Measurements from ENCODE around the gene USP37.

The USP37 gene

DNA sequence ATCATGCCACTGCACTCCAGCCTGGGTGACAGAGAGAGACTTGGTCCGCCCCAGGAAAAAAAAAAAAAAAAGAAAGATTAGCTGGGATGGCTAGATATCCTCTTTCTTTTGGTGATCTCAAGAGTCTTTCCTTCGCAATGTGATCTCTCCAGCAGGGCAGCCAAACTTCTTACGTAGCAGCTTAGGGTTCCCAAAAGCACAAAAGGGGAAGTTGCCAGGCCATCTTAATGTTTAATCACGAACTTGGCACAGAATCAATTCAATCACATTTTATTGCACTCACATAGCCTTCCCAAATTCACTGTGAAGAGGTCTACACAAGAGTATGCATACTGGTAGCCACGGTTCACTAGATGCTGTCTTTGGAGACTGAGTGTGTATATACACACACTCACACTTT, 96.2 kb downstream of the USP37 start:
- DNase-seq, result no peak

DNA sequence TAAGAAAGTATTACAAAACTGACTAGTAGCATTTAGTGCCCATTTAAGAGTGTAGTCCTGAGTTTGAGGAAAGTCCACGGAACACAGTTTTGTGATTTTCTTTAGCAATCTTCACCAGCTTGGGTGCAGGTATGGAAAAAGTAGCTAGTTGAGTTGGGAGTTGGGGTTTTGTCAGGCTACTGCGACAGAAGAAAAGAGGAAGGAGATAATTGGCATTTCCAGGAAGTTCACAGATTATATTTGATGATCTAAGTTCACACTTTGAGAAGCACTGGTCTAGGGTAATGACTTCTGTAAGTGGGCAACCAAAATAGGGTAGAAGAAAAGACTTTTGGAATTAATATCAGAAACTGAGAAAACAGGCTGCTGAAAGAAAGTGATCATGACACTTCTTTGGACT, 97.1 kb downstream of the USP37 start:
- DNase-seq, result no peak

DNA sequence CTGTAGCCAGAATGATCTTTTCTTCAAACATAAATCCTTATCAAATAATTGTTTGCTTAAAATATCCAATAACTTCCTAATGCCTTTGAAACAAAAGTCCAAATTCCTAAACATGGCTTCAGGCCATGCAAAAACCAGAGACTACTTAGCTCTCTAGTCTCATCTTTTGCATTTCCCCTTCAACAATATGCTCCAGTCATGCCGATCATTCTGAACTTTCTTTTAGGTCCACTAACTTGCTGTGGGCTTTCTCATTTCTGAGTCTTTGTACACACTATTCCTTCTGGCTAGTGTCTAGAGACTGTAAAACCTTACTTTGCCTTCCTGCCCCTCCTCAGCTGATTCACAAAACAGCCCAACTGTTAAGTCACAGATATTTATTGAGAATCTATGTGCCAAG, 97.7 kb downstream of the USP37 start:
- DNase-seq, result no peak

DNA sequence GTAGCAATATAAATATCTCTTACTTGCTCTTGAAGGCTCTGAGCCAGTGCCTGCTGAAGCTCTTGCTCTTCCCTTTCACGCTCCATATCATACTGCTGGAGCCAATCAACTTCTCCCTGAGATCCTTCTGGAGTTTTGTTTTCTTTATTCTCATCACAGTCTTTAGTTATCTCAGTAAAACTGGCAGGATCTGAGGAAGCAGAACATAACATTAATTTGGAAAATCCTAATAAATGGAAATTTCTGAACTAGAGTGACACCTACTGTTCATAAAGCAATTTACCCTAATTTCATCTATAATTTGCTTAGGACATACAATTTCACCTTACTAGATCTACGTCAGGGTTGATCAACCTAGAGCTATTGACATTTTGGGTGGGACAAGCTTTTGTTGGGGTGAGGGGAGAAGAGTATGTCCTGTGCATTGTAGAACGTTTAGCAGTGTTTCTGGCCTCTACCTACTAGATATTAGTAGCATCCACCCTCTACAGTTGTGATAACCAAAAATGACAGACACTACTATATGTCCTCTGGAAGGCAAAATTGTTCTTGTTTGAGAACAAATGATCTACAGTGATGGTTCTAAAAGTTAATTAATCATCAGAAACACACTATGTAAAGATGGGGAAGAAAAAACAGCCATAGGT, 102.0 kb downstream of the USP37 start:
- DNase-seq, result no peak

DNA sequence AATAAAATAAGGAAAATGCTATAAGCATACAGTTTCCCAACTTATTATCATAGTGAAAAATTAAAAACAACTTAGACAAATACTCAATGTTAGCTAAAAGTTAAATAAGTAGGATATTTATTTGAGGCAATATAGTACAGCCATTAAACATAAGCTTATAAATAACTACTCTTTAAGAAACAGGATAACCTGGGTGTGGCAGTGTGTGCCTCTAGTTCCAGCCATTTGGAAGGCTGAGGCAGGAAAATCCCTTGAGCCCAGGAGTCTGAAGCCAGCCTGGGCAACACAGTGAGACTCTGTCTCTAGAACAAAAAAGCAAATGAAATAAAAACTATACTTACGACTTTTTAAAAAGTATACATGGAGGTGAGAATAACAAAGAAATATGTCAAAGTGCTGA, 109.6 kb downstream of the USP37 start:
- no peak for DNase-seq

DNA sequence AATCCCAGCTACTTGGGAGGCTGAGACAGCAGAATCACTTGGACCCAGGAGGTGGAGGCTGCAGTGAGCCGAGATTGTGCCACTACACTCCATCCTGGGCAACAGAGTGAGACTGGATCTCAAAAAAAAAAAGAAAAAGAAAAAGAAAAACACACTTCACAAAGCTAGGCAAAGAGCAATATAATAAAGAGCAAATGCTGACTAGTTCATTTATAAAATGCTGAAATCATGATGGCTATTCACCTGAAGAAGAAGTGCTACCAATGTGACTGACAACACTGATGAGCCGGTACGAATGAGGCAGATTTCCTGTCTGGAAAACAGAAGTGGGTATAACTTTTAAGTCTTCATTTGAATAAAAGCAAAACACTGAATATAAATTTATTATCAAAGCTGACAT, 111.3 kb downstream of the USP37 start:
- no peak for DNase-seq

DNA sequence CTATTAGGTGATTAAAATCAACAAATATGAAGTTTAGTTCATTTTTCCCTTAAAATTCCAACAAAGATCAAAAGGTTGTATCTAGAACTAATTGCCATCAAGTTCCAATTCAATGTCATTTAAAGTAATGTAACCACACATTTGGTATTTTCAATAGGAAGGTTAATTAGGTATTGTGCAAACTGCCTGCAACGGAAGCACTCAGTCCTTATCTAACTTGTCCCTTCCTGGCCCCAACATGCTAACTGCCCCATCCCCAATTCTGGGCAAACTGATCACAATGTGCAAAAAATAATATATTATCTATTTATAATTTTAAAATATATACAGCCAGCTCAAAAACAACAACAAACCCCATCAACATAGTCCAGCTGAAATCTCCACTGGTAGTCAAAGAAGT, 116.1 kb downstream of the USP37 start:
- no peak for DNase-seq

DNA sequence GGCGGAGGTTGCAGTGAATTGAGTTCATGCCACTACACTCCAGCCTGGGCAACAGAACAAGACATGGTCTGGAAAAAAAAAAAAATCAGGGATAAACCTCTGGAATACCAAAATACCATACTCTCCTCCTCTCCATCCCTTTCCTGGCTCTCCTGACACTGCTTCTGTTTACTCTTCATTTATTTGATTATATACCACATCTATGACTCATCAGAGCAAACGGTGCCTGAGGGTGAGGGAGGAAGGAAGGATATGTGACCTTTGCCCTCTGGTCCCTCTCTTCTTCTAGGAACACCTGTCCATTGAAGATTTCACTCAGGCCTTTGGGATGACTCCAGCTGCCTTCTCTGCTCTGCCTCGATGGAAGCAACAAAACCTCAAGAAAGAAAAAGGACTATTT, 119.2 kb downstream of the USP37 start:
- DNase-seq, result no peak

DNA sequence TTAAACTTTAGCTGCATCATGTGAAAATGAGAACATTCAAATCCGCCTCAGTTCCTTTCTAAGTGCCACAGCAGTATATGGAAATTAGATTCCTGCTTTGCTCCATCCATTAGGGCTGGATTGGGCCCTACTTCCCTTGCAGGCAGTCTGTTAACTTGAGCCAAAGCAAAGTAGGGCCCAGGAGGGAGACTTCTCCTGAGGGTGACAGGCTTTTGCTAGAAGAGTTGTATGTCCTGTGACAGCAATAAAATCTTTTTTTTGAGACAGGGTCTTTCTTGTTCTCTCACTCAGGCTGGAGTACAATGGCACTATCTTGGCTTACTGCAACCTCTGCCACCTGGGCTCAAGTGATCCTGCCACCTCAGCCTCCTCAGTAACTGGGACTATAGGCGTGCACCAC, 121.1 kb downstream of the USP37 start:
- no peak for DNase-seq

DNA sequence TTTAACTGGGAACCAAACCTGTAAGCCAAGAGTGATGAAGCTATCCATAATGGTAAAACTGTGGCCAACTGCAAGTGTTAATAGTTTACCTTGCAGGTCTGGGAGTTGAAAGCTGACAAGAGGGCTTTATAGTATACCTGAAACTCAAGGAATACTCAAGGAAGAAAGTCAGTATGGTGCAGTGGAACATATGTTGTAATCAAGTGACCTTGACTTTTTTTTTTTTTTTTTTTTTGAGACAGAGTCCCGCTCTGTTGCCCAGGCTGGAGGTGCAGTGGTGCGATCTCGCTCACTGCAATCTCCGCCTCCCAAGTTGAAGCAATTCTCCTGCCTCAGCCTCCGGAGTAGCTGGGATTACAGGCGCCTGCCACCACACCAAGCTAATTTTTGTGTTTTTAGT, 121.6 kb downstream of the USP37 start:
- DNase-seq, result no peak

DNA sequence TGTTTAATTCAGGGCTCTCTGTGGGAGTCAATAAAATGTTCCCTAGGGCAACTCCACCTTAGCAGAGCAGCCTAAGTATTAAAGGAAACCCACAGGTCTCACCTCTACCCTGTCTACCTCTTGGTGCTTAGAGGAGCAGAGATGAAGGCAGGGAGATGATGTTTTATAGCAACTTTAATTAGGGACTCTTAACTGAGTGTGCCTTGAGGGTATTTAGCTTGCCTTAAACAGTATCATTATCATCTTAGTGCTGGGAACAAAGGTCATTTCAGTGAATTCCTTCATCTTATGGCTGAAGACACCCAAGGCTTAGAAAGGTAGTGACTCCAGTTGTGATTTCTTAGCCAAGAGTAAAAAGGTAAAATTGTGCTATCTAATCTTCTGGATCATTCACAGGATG, 122.5 kb downstream of the USP37 start:
- DNase-seq, result no peak

DNA sequence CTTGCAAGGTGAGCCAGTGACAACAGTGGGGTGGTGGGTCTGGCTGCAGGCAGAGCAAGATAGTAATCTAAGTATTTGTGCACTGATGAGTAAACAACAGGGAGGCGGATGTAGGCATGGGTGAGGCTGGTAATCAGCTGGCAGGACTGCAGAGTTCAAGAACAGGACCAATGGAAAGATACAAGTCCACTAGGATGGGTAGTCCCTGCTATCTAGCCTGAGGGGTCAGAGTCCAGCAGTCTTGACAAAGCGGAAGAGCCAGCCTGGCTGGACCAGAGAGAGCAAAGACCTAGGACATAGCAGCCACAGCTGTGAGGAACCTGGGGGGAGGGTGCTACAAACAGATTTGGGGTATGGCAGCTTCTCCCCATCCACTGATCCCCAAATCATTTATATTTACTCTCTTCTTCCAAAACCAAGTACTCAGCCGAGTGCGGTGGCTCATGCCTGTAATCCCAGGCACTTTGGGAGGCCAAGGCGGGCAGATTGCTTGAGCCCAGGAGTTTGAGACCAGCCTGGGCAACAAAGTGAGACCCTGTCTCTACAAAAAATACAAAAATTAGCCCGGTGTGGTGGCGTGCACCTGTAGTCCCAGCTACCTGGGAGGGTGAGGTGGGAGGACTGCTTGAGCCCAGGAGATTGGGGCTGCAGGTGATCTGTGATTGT, 123.3 kb downstream of the USP37 start:
- DNase-seq, result no peak

DNA sequence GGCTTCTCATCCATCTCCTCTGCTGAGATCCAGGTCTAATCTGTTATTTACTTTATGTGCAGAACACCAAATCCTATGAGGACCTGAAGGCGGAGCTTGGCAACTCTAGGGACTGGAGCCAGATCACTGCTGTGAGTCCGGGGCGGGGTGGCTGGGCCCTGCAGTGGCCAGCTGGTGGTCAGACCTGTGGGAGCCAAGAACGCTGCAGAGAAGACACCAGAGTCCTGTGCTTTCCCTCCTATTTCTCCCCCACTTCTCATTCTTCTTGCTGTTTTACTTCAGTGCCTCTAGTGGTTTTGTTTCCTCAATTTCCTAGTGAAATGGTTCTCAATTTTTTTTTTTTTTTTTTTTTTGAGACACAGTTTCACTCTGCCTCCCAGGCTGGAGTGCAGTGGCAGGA, 129.6 kb downstream of the USP37 start:
- DNase-seq, result no peak

DNA sequence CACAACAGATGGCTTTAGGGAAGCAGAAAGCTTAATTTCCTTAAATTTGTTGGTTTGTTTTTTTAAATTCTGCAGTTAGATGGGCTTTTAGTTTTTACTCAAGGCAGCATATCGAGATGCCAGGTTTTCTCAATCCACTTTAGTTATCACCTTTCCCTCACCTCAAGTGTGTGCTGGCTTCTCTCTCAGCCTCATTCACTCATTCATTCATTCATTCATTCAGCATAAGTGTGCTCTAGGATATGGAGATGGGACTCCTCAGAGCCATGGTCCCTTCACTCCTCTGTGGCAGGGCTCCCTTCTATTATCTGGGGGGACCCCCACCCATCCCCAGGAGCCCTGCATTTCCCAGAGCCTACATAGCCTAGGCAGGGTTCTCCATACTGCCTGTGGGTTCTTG, 130.2 kb downstream of the USP37 start:
- no peak for DNase-seq

DNA sequence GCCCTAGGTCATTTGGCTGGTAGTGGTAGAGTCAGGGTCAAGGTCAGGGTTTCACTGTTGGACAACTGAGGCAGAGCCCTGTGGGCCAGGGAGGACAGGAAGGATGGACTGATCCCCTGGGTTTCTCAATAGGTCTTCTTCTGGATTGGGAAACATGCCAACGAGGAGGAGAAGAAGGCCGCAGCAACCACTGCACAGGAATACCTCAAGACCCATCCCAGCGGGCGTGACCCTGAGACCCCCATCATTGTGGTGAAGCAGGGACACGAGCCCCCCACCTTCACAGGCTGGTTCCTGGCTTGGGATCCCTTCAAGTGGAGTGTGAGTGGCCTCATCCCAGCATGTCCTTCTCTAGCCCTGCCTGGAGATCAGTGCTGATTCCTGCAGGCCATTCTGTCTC, 131.2 kb downstream of the USP37 start:
- no peak for DNase-seq

DNA sequence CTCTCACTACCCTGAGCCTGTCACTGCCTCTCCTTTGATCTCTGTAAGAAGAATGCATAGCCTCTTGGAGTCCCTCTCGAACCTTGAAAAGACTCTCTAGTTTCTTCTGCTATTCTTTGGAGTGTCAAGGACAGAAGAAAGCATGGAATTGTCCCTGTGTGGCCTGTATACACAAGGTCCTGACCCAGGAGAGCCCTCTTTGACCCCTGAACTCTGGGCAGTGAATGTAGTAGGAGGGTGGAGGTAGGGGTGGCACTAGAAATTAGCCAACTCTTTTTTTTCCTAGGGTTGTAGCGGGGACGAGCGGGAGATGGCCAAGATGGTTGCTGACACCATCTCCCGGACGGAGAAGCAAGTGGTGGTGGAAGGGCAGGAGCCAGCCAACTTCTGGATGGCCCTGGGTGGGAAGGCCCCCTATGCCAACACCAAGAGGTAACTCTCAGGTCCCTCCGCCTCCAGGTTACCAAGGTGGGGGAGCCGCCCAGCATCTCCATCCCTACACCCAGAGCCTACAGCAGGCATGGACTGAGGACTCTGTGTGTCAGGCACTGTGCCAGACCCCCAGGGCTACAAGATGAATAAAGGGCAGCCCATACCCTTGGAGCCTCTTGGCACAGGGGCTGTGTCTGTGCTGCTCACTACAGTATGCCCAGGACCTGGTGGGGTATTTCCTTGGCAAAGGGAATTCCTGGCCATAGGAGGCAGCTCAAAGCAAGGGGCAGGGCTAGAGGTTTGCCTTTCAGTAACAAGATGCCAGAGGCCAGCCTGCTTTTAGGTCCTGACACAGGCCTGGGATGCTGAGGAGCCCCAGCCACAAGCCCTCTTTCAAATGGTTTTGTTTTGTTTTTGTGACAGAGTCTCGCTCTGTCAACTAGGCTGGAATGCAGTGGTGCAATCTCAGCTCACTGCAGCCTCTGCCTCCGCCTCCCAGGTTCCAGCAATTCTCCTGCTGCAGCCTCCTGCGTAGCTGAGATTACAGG, 132.9 kb downstream of the USP37 start:
- no peak for DNase-seq

DNA sequence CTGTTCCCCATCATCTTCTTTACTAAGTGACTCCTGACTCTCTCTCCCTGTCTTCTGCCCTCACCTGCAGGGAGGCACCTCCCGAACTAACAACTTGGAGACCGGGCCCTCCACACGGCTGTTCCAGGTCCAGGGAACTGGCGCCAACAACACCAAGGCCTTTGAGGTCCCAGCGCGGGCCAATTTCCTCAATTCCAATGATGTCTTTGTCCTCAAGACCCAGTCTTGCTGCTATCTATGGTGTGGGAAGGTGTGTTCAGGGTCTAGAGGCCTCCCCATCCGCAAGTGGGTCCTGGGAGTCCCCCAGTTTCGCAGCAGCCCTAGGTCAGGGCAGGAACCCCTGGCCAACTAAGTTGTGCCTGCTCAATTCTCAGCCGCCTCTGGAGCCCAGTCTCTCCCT, 133.7 kb downstream of the USP37 start:
- DNase-seq, result no peak

DNA sequence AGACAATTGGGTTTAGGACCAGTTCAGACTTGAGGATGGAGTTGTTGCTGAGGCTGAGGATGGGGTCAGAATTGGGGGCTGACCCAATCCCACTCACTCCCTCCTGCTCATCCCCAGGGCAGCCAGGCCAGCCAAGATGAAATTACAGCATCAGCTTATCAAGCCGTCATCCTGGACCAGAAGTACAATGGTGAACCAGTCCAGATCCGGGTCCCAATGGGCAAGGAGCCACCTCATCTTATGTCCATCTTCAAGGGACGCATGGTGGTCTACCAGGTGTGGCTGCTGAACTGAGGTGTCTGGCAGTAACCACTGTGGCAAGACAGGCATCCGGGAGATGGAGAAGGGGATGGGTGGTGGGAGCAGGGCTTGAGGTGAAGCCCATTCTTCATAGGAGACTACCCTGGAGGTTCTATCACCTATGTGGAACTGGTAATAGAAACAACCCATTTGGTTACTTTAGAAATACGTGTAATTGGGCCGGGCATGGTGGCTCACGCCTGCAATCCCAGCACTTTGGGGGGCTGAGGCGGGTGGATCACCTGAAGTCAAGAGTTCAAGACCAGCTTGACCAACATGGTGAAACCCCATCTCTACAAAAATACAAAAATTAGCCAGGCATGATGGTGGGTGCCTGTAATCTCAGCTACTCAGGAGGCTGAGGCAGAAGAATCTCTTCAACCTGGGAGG, 135.3 kb downstream of the USP37 start:
- DNase-seq, result no peak

DNA sequence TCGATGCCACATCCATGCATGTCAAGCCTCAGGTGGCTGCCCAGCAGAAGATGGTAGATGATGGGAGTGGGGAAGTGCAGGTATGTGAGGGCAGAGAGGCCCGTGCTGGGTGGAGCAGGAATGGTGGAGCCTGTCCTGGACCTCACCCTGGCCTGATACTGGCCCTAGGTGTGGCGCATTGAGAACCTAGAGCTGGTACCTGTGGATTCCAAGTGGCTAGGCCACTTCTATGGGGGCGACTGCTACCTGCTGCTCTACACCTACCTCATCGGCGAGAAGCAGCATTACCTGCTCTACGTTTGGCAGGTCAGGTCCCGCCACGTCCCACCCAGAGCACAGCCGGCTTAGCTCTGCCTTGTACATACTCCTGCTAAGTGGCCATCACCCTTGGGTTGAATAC, 136.3 kb downstream of the USP37 start:
- DNase-seq, result no peak

DNA sequence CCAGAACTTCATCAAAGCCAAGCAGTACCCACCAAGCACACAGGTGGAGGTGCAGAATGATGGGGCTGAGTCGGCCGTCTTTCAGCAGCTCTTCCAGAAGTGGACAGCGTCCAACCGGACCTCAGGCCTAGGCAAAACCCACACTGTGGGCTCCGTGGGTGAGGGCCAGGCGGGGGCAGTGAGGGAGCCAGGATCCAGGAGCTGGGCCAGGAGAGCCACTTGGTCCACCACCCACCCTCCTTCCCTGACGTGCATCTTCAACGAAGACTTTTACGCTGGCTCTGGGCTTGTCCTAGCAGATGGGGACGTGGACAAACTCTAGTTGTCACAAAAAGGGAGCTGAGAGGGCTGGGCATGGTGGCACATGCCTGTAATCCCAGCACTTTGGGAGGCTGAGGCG, 137.4 kb downstream of the USP37 start:
- DNase-seq, result no peak

DNA sequence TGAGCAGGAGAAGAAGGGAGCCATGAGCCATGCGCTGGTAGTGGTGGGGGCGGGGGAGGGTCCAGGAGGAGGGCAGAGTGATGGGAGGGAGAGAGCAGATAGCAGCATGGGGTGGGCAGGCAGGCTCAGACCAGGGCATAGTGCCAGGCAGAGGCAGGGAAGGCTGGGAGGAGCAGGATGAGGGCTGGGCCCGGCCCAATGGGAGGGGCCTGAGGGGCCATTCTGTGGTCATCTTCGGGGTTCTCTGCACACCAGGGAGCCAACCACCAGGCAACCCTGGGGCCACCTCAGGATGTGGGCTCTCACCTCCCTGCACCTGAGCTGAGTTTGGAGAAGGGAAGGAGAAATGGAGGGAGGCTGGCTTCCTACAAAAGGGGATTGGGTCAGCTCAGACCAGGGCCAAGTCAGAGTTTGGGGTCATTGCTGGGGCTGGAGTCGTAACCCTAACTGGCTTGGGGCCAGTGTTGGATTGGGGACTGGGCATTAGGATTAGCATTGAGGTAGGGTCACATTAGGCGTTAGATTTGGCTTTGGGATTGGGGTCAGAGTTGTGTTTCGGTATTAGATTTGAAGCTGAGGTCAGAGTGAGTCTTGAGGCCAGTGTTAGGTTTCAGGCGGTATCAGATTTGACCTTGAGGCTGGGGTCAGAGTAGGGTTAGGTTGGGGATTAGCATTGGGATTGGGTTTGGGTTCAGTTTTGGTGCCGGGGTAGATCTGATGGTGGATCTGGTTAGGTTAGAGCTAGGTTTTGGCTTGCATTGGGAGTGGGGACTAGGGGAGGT, 138.0 kb downstream of the USP37 start:
- DNase-seq, result no peak

DNA sequence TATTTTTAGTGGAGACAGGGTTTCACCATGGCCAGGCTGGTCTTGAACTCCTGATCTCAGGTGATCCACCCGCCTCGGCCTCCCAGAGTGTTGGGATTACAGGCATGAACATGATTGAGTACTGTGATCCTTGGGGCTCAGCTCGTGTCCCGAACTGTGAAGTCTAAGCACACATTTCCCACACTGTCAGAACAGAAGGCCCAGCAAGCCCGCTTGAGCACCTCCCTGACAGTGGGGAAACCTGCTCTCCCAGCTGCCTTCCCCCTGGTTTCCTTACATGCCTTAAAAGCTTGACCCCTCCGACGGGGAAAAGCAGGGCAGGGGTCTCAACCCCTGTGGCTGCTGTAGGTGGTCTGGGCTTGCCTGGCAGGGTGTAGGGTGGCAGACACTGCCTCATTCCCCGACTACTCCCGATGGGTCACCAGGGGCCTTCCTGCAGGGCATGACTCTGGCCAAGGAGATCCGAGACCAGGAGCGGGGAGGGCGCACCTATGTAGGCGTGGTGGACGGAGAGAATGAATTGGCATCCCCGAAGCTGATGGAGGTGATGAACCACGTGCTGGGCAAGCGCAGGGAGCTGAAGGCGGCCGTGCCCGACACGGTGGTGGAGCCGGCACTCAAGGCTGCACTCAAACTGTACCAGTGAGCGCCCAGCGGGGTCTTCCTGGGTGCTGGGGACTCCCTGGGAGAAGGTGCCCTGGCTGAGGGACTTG, 139.1 kb downstream of the USP37 start:
- no peak for DNase-seq

Measured in NCI-H2081 (cell line).